DND-41 (cell line): Measurements from ENCODE around the gene BCAN.

Source experiments
- ATAC-seq: fragments of 200-7000 bp; cut with Tn5 transposase; 3 replicates; pipeline ENCODE4 v1.9.1; 2021; ENCODE audit warnings: low read depth; ENCODE audit not compliant: insufficient read depth
- DNase-seq: peaks from one replicate; pipeline ENCODE4 v3.0.0-alpha.2; 2020
- H2AFZ ChIP-seq: 2 replicates; pipeline ENCODE4 v1.6.0; 2012; ENCODE audit warnings: low read depth, low read length
- H3K27ac ChIP-seq: 2 replicates; pipeline ENCODE4 v1.5.1; 2012; ENCODE audit warnings: low read length, inconsistent platforms
- H3K27me3 ChIP-seq: fragments of 200-600 bp; sonication (generic); 2 replicates; pipeline ENCODE4 v1.6.0; 2012; ENCODE audit warnings: low read length, mild to moderate bottlenecking, inconsistent platforms; ENCODE audit not compliant: insufficient read depth, poor library complexity
- H3K36me3 ChIP-seq: 2 replicates; pipeline ENCODE4 v1.5.1; 2012; ENCODE audit warnings: low read length, inconsistent platforms; ENCODE audit not compliant: insufficient read depth
- H3K4me1 ChIP-seq: 2 replicates; pipeline ENCODE4 v1.5.1; 2012; ENCODE audit warnings: mild to moderate bottlenecking, low read length; ENCODE audit not compliant: insufficient read depth
- H3K4me2 ChIP-seq: 2 replicates; pipeline ENCODE4 v1.6.0; 2012; ENCODE audit warnings: mild to moderate bottlenecking, moderate library complexity, low read length, inconsistent platforms; ENCODE audit not compliant: insufficient read depth
- H3K4me3 ChIP-seq, 2 experiments: fragments of 200-600 bp in 1 of 2; shearing (Covaris generic) in 1 of 2; 2 replicates each; pipeline ENCODE4 v1.5.1; 2012 to 2016; ENCODE audit warnings: inconsistent platforms in 2 of 2, low read length in 2 of 2, mild to moderate bottlenecking in 2 of 2, low read depth in 1 of 2, moderate library complexity in 1 of 2
- H3K79me2 ChIP-seq: 2 replicates; pipeline ENCODE4 v1.6.0; 2012; ENCODE audit warnings: low read length, inconsistent platforms; ENCODE audit not compliant: insufficient read depth
- H3K9ac ChIP-seq: 2 replicates; pipeline ENCODE4 v1.6.0; 2012; ENCODE audit warnings: low read depth, mild to moderate bottlenecking, inconsistent platforms, low read length, moderate library complexity
- H3K9me3 ChIP-seq: 2 replicates; pipeline ENCODE4 v1.5.1; 2012; ENCODE audit warnings: low read length, moderate library complexity, mild to moderate bottlenecking, inconsistent platforms; ENCODE audit not compliant: insufficient read depth, severe bottlenecking
- H4K20me1 ChIP-seq: 2 replicates; pipeline ENCODE4 v1.6.0; 2012; ENCODE audit warnings: low read length; ENCODE audit not compliant: insufficient read depth
- CTCF ChIP-seq: IDR thresholded peaks from 2 replicates; pipeline ENCODE4 v1.5.1; 2012; ENCODE audit warnings: borderline replicate concordance, low read length, moderate library complexity, mild to moderate bottlenecking; ENCODE audit not compliant: poor library complexity, severe bottlenecking; ENCODE audit errors: extremely low read depth
- EZH2 ChIP-seq: IDR thresholded peaks from 3 replicates; pipeline ENCODE4 v1.6.1; 2012; ENCODE audit warnings: borderline replicate concordance, low read depth, mild to moderate bottlenecking, moderate library complexity, low read length, inconsistent platforms; ENCODE audit not compliant: severe bottlenecking

Gene BCAN

GRCh38 chr1:156689953-156690674 lies 48.2 kb downstream of the BCAN start:
- no peak overlapping the region for H3K4me3 ChIP-seq
- H3K4me1 ChIP-seq, result peaks cover 14% of the 10 kb centered on the region
- no peak overlapping the region for H3K9ac ChIP-seq
- H3K9me3 ChIP-seq, result no peaks in the 10 kb centered on the region
- H3K4me2 ChIP-seq, result no peak overlapping the region
- no peak overlapping the region for H2AFZ ChIP-seq
- ATAC-seq (no peak), DNase-seq (no peak)
- H3K79me2 ChIP-seq, result no peaks in the 10 kb centered on the region
- TF ChIP-seq CTCF (peak; percentile 2), EZH2 (no peak)
- H3K36me3 ChIP-seq, result no peaks in the 10 kb centered on the region
- H4K20me1 ChIP-seq, result peaks cover 19% of the 10 kb centered on the region
- peaks cover 47% of the 10 kb centered on the region for H3K27me3 ChIP-seq
- no peak overlapping the region for H3K27ac ChIP-seq

GRCh38 chr1:156690675-156691036 lies 48.7 kb downstream of the BCAN start:
- Histone ChIP-seq H3K4me3 (no peak overlapping the region), H4K20me1 (peaks cover 19% of the 10 kb centered on the region), H3K4me2 (no peak overlapping the region), H3K79me2 (no peaks in the 10 kb centered on the region), H3K9ac (no peak overlapping the region), H3K27ac (no peak overlapping the region), H2AFZ (no peak overlapping the region), H3K36me3 (no peaks in the 10 kb centered on the region), H3K4me1 (peaks cover 14% of the 10 kb centered on the region), H3K27me3 (peaks cover 47% of the 10 kb centered on the region), H3K9me3 (no peaks in the 10 kb centered on the region)
- no peak for DNase-seq
- TF ChIP-seq EZH2, result no peak
- no peak for TF ChIP-seq CTCF
- no peak for ATAC-seq

- Histone ChIP-seq H3K27ac (no peak overlapping the region), H3K9ac (no peak overlapping the region)
- no peak for TF ChIP-seq EZH2
- no peak for TF ChIP-seq CTCF
Observed at GRCh38 chr1:156691191-156691590, 49.3 kb downstream of the BCAN start.

More at GRCh38 chr1:156691191-156691590, 49.3 kb downstream of the BCAN start:
- Histone ChIP-seq H3K9me3 (no peaks in the 10 kb centered on the region), H3K36me3 (no peaks in the 10 kb centered on the region), H3K4me2 (no peak overlapping the region), H3K27me3 (peaks cover 47% of the 10 kb centered on the region), H2AFZ (no peak overlapping the region), H3K4me3 (no peak overlapping the region), H3K4me1 (peaks cover 14% of the 10 kb centered on the region), H3K79me2 (no peaks in the 10 kb centered on the region), H4K20me1 (peaks cover 19% of the 10 kb centered on the region)
- ATAC-seq, result no peak
- no peak for DNase-seq
